Mucosa of descending colon (tissue), 3 donors: Measurements from ENCODE around the gene SYNJ2. TPM values are rescaled to one million over a fixed set of nuclear protein-coding genes. Genes with fewer than 3 reads are reported as not detected.

Experiments
- ATAC-seq: fragments of 200-7000 bp; cut with Tn5 transposase; one replicate; pipeline ENCODE4 v1.9.1; 2020; ENCODE audit warnings: mild to moderate bottlenecking, moderate library complexity
- DNase-seq, 3 donors: peaks; one replicate each; pipeline ENCODE4 v3.0.0-alpha.2; 2020
- H3K36me3 ChIP-seq: fragments of 200-600 bp; one replicate; pipeline ENCODE4 v1.8.0; 2021; ENCODE audit warnings: low read depth, mild to moderate bottlenecking
- H3K4me1 ChIP-seq: fragments of 200-600 bp; one replicate; pipeline ENCODE4 v1.8.0; 2021; ENCODE audit warnings: low read depth, mild to moderate bottlenecking
- H3K4me3 ChIP-seq: fragments of 200-600 bp; one replicate; pipeline ENCODE4 v1.8.0; 2021; ENCODE audit warnings: mild to moderate bottlenecking
- H3K9me3 ChIP-seq: fragments of 200-600 bp; one replicate; pipeline ENCODE4 v1.8.0; 2021; ENCODE audit warnings: mild to moderate bottlenecking
- intact Hi-C, 2 donors: fragments of 100-400 bp; cut with DNase I in 1 of 2; cut with micrococcal nuclease in 1 of 2; formaldehyde crosslinking; loops; one replicate each; pipeline versions ENCODE4 v1.11.0 to v1.11.1; 2022; cut with DNase I, micrococcal nuclease
- total RNA-seq, 3 donors: library from RNA; stranded (reverse); fragmentation: NEBNext Ultra II Directional in 2 of 3; extraction: Animal tissue kit (Norgen Biotek cat#: 25700) in 2 of 3; gene quantifications; one replicate each; pipeline versions ENCODE4 v1.2.1 to v1.2.4, GENCODE V29; 2021 to 2023
- TF ChIP-seq, protein P1 (sequence below): fragments of 200-600 bp; IDR thresholded peaks from one replicate; pipeline ENCODE4 v1.8.0; 2022; ENCODE audit warnings: antibody characterized with exemption, mild to moderate bottlenecking
- donor health status: DM: no; HTN: no; CAD: no; lungs with moderate emphysema.
- donor health status: DM: no; HTN: no; CAD: no.
- donor health status: DM: no; HTN: yes; CAD: no.

SYNJ2 gene
- total RNA-seq, 3 donors from 2014 or later = 28.3 to 45.9 (median 39.6) TPM

DNA sequence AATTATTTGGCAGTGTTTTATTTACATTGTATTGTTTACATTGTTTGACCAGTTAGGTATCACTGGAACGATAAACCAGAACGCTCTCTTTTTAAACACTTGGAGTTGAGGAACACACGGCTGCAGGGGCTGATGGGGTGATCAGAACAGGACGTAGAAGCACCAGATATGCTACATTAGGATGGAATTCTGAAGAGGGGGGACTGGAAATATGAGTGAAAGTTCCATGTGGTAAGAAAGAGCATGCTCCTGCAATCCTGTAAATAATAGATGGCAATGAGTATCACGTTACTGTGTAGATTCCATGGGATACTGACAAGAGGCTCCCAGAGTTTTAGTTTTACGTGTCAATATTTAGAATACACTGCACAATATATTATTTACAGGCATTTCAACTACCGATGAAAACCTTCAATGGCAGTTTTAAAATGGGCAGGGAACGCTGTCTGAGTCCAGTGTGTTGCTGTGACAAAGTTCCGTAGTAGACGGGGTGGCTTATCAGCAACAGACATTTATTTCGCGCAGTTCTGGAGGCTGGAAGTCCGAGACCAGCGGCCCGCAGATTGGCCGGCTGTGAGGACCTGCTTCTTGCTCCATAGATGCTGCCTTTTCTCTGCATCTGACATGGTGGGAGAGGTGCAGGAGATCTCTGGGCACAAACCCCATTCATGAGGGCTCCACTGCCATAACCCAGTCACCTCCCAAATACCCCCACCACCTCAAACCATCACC is 43.1 kb downstream of the SYNJ2 start:
- TF ChIP-seq, protein P1, sequence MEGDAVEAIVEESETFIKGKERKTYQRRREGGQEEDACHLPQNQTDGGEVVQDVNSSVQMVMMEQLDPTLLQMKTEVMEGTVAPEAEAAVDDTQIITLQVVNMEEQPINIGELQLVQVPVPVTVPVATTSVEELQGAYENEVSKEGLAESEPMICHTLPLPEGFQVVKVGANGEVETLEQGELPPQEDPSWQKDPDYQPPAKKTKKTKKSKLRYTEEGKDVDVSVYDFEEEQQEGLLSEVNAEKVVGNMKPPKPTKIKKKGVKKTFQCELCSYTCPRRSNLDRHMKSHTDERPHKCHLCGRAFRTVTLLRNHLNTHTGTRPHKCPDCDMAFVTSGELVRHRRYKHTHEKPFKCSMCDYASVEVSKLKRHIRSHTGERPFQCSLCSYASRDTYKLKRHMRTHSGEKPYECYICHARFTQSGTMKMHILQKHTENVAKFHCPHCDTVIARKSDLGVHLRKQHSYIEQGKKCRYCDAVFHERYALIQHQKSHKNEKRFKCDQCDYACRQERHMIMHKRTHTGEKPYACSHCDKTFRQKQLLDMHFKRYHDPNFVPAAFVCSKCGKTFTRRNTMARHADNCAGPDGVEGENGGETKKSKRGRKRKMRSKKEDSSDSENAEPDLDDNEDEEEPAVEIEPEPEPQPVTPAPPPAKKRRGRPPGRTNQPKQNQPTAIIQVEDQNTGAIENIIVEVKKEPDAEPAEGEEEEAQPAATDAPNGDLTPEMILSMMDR = no peak
- Histone ChIP-seq H3K4me1 (peaks cover 13% of the 10 kb centered on the region), H3K9me3 (no peaks in the 10 kb centered on the region), H3K4me3 (no peak overlapping the region), H3K36me3 (no peaks in the 10 kb centered on the region)
- intact Hi-C loops = no loop called here
- peak in 2 of 3 donors; percentile 14 to 16 for DNase-seq
- no peak for ATAC-seq

DNA sequence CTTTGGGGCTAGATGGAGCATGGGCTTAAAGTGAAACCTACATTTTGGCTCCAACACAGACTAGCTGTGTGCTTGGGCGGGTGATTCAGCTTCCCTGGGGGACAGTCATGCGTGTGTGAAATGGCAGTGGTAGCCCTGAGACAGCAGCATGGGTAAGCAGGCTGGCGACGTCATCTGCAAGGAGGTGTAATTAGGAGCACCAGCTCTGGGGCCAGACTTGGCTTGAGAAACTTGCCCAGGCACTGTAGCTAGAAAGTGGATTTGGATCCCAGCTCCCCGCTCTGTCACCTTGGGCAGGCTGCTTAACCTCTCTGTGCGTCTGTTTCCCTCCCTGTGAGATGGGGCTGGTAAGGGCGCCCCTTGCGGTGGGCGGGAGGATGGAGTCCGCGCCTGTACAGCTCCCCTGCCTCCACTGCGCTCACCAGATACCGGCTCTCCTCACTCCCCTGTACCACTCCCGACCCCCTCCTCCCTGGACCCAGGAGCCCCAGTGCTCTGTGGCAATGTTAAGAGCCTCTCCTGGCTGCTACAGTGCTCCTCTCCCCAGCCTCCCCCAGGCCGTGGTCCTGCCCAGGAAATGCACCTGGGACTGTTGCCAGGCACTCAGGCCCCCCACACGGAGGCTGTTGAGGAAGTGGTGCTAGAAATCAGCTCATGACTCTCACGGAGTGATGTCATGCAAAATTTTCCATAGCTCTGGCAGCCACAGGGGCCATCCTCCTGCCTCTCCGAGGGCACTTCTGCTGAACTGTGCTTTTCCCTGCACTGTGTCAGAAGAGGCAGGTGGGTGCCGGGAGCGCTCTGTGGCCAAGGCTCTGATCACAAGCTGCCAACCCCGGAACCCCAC is 44.6 kb downstream of the SYNJ2 start:
- Histone ChIP-seq H3K4me1 (peaks cover 18% of the 10 kb centered on the region), H3K4me3 (no peak overlapping the region), H3K36me3 (no peaks in the 10 kb centered on the region), H3K9me3 (no peaks in the 10 kb centered on the region)
- ATAC-seq (peak; percentile 79), DNase-seq (peak; percentile 75 to 89 (median 85))
- intact Hi-C loops = no loop called here
- TF ChIP-seq, protein P1 = peak; percentile 21

DNA sequence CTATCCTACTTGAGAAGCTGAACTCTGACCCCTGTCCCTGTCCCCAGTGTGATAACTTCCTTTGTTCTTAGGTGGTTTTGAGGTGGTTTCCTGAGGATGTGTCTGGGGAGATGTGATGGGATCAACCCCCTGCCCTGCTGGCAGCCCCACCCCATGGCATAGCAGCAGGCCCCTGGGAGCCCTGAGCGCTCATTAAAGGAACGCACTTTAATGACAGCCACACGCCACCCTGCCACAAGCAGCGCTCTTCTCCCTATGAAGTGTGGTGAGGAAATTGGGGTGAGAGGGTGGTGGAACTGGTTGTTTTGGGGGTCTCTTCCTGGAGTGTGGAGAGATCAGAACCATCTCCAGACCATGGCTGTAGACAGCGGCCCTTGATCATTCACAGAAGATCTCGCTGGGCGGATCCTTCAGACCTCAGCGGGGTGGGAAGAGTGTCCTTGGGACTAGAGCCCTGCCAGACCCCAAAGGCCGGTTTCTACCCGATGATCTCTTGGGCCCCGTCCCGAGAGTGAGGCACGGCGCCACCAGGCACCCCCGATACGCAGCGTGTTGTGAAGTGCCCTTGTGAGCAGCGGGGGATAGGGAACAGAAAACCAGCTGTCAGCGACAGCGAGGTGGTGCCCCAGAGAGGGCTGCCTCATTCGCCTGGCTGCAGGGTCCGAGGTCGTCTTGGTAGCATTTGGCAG is 45.4 kb downstream of the SYNJ2 start:
- intact Hi-C loops = no loop called here
- ATAC-seq (no peak), DNase-seq (peak in 1 of 3 donors; percentile 37)
- TF ChIP-seq, protein P1 = no peak
- Histone ChIP-seq H3K4me3 (no peak overlapping the region), H3K4me1 (peaks cover 23% of the 10 kb centered on the region), H3K36me3 (no peaks in the 10 kb centered on the region), H3K9me3 (no peaks in the 10 kb centered on the region)

DNA sequence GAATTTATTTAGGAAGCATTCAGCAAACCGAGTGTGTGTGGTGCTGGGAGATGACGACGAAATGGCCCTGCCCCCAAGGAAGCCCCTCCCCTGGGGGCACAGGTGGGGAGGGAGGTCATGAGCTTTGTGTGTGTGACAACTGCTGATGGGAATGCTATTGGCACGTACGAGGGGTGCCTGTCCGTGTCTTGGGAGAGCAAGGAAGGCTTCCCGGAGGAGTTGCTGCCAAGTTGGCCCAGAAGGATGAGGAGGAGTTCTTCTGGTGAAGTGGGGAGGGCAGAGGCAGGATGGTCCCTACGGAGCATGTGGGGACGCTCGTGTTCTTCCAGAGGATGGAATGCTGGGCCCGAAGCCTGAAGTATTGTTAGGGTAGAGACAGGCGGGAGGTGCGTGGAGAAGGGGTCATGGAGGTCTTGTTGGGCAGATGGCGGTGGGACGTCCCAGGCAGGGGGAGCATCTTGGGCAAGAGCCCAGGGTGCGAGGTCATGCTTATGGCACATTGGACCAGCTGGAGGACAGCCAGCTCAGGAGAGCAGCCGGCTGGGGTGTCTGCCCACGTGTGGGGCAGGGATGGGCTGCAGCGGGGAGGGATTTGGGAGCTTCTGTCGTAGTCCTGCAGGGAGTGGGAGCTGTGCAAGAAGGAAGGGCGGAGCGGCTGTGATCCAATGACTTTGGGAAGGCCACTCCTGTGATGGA is 46.1 kb downstream of the SYNJ2 start:
- ATAC-seq (no peak), DNase-seq (peak in 2 of 3 donors; percentile 28 to 57)
- Histone ChIP-seq H3K9me3 (no peaks in the 10 kb centered on the region), H3K4me1 (peaks cover 23% of the 10 kb centered on the region), H3K36me3 (no peaks in the 10 kb centered on the region), H3K4me3 (no peak overlapping the region)
- TF ChIP-seq, protein P1 = no peak
- intact Hi-C loops = no loop called here

DNA sequence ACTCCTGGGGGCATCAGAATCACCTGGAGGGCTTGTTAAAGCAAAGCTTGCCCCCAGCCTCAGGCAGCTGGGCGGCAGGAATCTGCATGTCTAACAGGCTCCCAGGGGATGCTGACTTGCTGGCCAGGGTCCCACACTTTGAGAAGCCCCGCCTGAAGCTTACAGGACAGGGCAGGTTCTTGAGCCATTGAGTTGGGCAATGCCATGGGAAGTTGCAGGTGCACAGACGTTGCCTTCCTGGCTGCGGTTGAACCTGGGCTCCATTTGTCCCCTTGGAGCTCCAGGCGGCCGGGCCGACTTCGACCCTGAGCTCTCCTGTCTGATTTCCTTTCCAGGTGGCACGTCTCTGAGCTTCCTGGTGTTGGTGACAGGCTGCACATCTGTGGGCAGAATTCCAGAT is 46.8 kb downstream of the SYNJ2 start:
- H3K36me3 ChIP-seq = no peaks in the 10 kb centered on the region

More for the DNA sequence above, 46.8 kb downstream of the SYNJ2 start:
- peak in 2 of 3 donors; percentile 21 to 40 for DNase-seq
- intact Hi-C loops = no loop called here
- H3K9me3 ChIP-seq = no peaks in the 10 kb centered on the region
- peaks cover 27% of the 10 kb centered on the region for H3K4me1 ChIP-seq
- ATAC-seq = no peak
- H3K4me3 ChIP-seq = no peak overlapping the region
- TF ChIP-seq, protein P1 = no peak
